Activated CD8-positive, alpha-beta memory T cell treated with anti-CD3 and anti-CD28 coated beads, Interleukin-2, amount 10 ng/mL, durations not matched to agents 7 days and 5 days (primary cell): ENCODE data around the gene SLC6A13. TPM values are rescaled to one million over a fixed set of nuclear protein-coding genes. Genes with fewer than 3 reads are reported as not detected.
"Not testable (repeated sequence)": the region's sequence is repeated elsewhere in the genome, so short reads cannot be mapped to it uniquely, and the experiment has no call there.

Experiments used
- ATAC-seq: fragments of 150-1000 bp; cut with Tn5 transposase; one replicate; pipeline ENCODE4 v1.10.0; 2021; ENCODE audit warnings: moderate library complexity
- CTCF ChIA-PET: fragments of 350-600 bp; sonication (Branson Sonifier 250); formaldehyde crosslinking; loops from one replicate; lab custom pipeline; 2021; ENCODE audit warnings: antibody characterized with exemption; lab: Charles Lee
- DNase-seq: peaks from one replicate; pipeline ENCODE4 v3.0.0-alpha.2; 2020
- H3K27ac Mint-ChIP-seq: one replicate; pipeline ENCODE4 v1.8.0; 2021; ENCODE audit warnings: mild to moderate bottlenecking, mixed read lengths
- H3K27me3 Mint-ChIP-seq: one replicate; pipeline ENCODE4 v1.8.0; 2021; ENCODE audit warnings: mixed read lengths
- H3K36me3 Mint-ChIP-seq: one replicate; pipeline ENCODE4 v1.8.0; 2021; ENCODE audit warnings: mild to moderate bottlenecking, mixed read lengths
- H3K4me1 Mint-ChIP-seq: one replicate; pipeline ENCODE4 v1.8.0; 2021; ENCODE audit warnings: mixed read lengths
- H3K4me3 Mint-ChIP-seq: one replicate; pipeline ENCODE4 v1.8.0; 2021; ENCODE audit warnings: mild to moderate bottlenecking, moderate library complexity, mixed read lengths
- H3K9me3 Mint-ChIP-seq: one replicate; pipeline ENCODE4 v1.8.0; 2022; ENCODE audit warnings: low read depth, mixed read lengths
- total RNA-seq, 2 experiments: library from RNA; stranded (reverse); gene quantifications; one replicate each; pipeline ENCODE4 v1.2.3, GENCODE V29; 2021

SLC6A13 gene
- total RNA-seq, 2 experiments from 2014 or later = 0.35 TPM

- CTCF ChIA-PET = no interaction called here
- H3K27me3 Mint-ChIP-seq = peaks cover 4% of the 10 kb centered on the region
- no peaks in the 10 kb centered on the region for H3K4me1 Mint-ChIP-seq
- H3K4me3 Mint-ChIP-seq = no peak overlapping the region
- H3K27ac Mint-ChIP-seq = no peak overlapping the region
- ATAC-seq (no peak), DNase-seq (no peak)
- H3K9me3 Mint-ChIP-seq = no peaks in the 10 kb centered on the region
- H3K36me3 Mint-ChIP-seq = no peaks in the 10 kb centered on the region
Measured at GRCh38 chr12:225012-225411, 37.6 kb downstream of the SLC6A13 start.

- DNase-seq (no peak), ATAC-seq (no peak)
- H3K36me3 Mint-ChIP-seq = no peaks in the 10 kb centered on the region
- no peaks in the 10 kb centered on the region for H3K9me3 Mint-ChIP-seq
- no peak overlapping the region for H3K4me3 Mint-ChIP-seq
- no peaks in the 10 kb centered on the region for H3K4me1 Mint-ChIP-seq
- CTCF ChIA-PET = no interaction called here
- peaks cover 2% of the 10 kb centered on the region for H3K27me3 Mint-ChIP-seq
- H3K27ac Mint-ChIP-seq = no peak overlapping the region
Measured at GRCh38 chr12:224330-224729, 38.3 kb downstream of the SLC6A13 start.

GRCh38 chr12:223841-224240 is 38.8 kb downstream of the SLC6A13 start:
- H3K9me3 Mint-ChIP-seq = no peaks in the 10 kb centered on the region
- CTCF ChIA-PET = no interaction called here
- DNase-seq (no peak), ATAC-seq (no peak)
- H3K36me3 Mint-ChIP-seq = no peaks in the 10 kb centered on the region
- H3K4me1 Mint-ChIP-seq = no peaks in the 10 kb centered on the region
- peaks cover 2% of the 10 kb centered on the region for H3K27me3 Mint-ChIP-seq
- H3K4me3 Mint-ChIP-seq = no peak overlapping the region
- H3K27ac Mint-ChIP-seq = no peak overlapping the region

GRCh38 chr12:221736-222135 is 40.9 kb downstream of the SLC6A13 start:
- Mint-ChIP-seq H3K36me3 (no peaks in the 10 kb centered on the region), H3K27ac (no peak overlapping the region), H3K4me1 (no peaks in the 10 kb centered on the region), H3K4me3 (no peak overlapping the region), H3K9me3 (no peaks in the 10 kb centered on the region), H3K27me3 (peaks cover 4% of the 10 kb centered on the region)
- ATAC-seq = no peak
- DNase-seq = no peak
- CTCF ChIA-PET = no interaction called here

GRCh38 chr12:220946-221550 is 41.6 kb downstream of the SLC6A13 start:
- H3K4me1 Mint-ChIP-seq = no peaks in the 10 kb centered on the region
- no peaks in the 10 kb centered on the region for H3K9me3 Mint-ChIP-seq
- DNase-seq = no peak
- H3K27ac Mint-ChIP-seq = no peak overlapping the region
- peaks cover 4% of the 10 kb centered on the region for H3K27me3 Mint-ChIP-seq
- H3K36me3 Mint-ChIP-seq = no peaks in the 10 kb centered on the region
- ATAC-seq = no peak
- CTCF ChIA-PET = interaction anchor here (1.5 kb wide), 1 partner anchor 70 kb away, joined by 3 read pairs; no protein-coding TSS in a partner anchor
- no peak overlapping the region for H3K4me3 Mint-ChIP-seq

GRCh38 chr12:220491-220890 is 42.1 kb downstream of the SLC6A13 start:
- DNase-seq (no peak), ATAC-seq (no peak)
- no peaks in the 10 kb centered on the region for H3K9me3 Mint-ChIP-seq
- no peaks in the 10 kb centered on the region for H3K36me3 Mint-ChIP-seq
- peaks cover 4% of the 10 kb centered on the region for H3K27me3 Mint-ChIP-seq
- CTCF ChIA-PET = interaction anchor here (0.9 to 1.7 kb wide), 6 partner anchors 8 to 96 kb away, joined by 3 to 5 read pairs (median 4); no protein-coding TSS in a partner anchor
- no peak overlapping the region for H3K27ac Mint-ChIP-seq
- no peak overlapping the region for H3K4me3 Mint-ChIP-seq
- H3K4me1 Mint-ChIP-seq = no peaks in the 10 kb centered on the region

GRCh38 chr12:219891-220352 is 42.7 kb downstream of the SLC6A13 start:
- ATAC-seq (peak; percentile 97), DNase-seq (peak; percentile 86)
- Mint-ChIP-seq H3K9me3 (no peaks in the 10 kb centered on the region), H3K27me3 (peaks cover 8% of the 10 kb centered on the region), H3K27ac (no peak overlapping the region), H3K36me3 (no peaks in the 10 kb centered on the region), H3K4me1 (no peaks in the 10 kb centered on the region), H3K4me3 (no peak overlapping the region)
- CTCF ChIA-PET = interaction anchor here (0.6 to 1.7 kb wide), 9 partner anchors 9 to 110 kb away, joined by 3 to 7 read pairs (median 4); no protein-coding TSS in a partner anchor

GRCh38 chr12:218728-219590 is 43.7 kb downstream of the SLC6A13 start:
- Mint-ChIP-seq H3K36me3 (no peaks in the 10 kb centered on the region), H3K4me1 (no peaks in the 10 kb centered on the region), H3K27ac (no peak overlapping the region), H3K27me3 (peaks cover 11% of the 10 kb centered on the region), H3K4me3 (no peak overlapping the region), H3K9me3 (no peaks in the 10 kb centered on the region)
- CTCF ChIA-PET = interaction anchor here (0.6 to 1.7 kb wide), 7 partner anchors 9 to 109 kb away, joined by 3 to 7 read pairs (median 4); no protein-coding TSS in a partner anchor
- no peak for DNase-seq
- no peak for ATAC-seq

GRCh38 chr12:218221-218620 is 44.4 kb downstream of the SLC6A13 start:
- no peak for ATAC-seq

GRCh38 chr12:217029-217428 is 45.6 kb downstream of the SLC6A13 start:
- DNase-seq, H3K9me3 Mint-ChIP-seq, H3K4me1 Mint-ChIP-seq, H3K36me3 Mint-ChIP-seq, H3K4me3 Mint-ChIP-seq, CTCF ChIA-PET, H3K27ac Mint-ChIP-seq, ATAC-seq: not testable (repeated sequence)
- peaks cover 24% of the 10 kb centered on the region for H3K27me3 Mint-ChIP-seq

More at GRCh38 chr12:218221-218620, 44.4 kb downstream of the SLC6A13 start:
- no peak overlapping the region for H3K27ac Mint-ChIP-seq
- no peak overlapping the region for H3K4me3 Mint-ChIP-seq
- H3K4me1 Mint-ChIP-seq = no peaks in the 10 kb centered on the region
- no peaks in the 10 kb centered on the region for H3K9me3 Mint-ChIP-seq
- DNase-seq = no peak
- H3K27me3 Mint-ChIP-seq = peaks cover 13% of the 10 kb centered on the region
- no peaks in the 10 kb centered on the region for H3K36me3 Mint-ChIP-seq
- CTCF ChIA-PET = no interaction called here

GRCh38 chr12:215116-215515 is 47.5 kb downstream of the SLC6A13 start:
- no peak for DNase-seq
- H3K27me3 Mint-ChIP-seq = peaks cover 35% of the 10 kb centered on the region
- no peaks in the 10 kb centered on the region for H3K4me1 Mint-ChIP-seq
- no peak for ATAC-seq
- no peaks in the 10 kb centered on the region for H3K9me3 Mint-ChIP-seq
- CTCF ChIA-PET = no interaction called here
- H3K36me3 Mint-ChIP-seq = no peaks in the 10 kb centered on the region
- H3K27ac Mint-ChIP-seq = no peak overlapping the region
- H3K4me3 Mint-ChIP-seq = no peak overlapping the region

- H3K27ac Mint-ChIP-seq = no peak within 1 kb of the TSS
- DNase-seq (no peak), ATAC-seq (no peak)
- CTCF ChIA-PET = no interaction called here
- H3K36me3 Mint-ChIP-seq = no peaks in the 10 kb centered on the region
- H3K27me3 Mint-ChIP-seq = peaks cover 35% of the 10 kb centered on the region
- no peak within 1 kb of the TSS for H3K4me3 Mint-ChIP-seq
- H3K9me3 Mint-ChIP-seq = no peaks in the 10 kb centered on the region
- no peaks in the 10 kb centered on the region for H3K4me1 Mint-ChIP-seq
Measured at GRCh38 chr12:214003-214741, 48.5 kb downstream of the SLC6A13 start, which contains the start of gene SLC6A12. Gene SLC6A12, minus strand, starts transcription at chr12:214157. Its CDS starts 4,171 bp downstream, at chr12:209986.

GRCh38 chr12:213527-213932 is 49.1 kb downstream of the SLC6A13 start:
- H3K36me3 Mint-ChIP-seq = no peaks in the 10 kb centered on the region
- ATAC-seq (no peak), DNase-seq (no peak)
- H3K4me3 Mint-ChIP-seq = no peak overlapping the region
- peaks cover 38% of the 10 kb centered on the region for H3K27me3 Mint-ChIP-seq
- CTCF ChIA-PET = no interaction called here
- H3K27ac Mint-ChIP-seq = no peak overlapping the region
- H3K4me1 Mint-ChIP-seq = no peaks in the 10 kb centered on the region
- no peaks in the 10 kb centered on the region for H3K9me3 Mint-ChIP-seq
